ENCODE results near the gene USP9X. TPM values are rescaled to one million over a fixed set of nuclear protein-coding genes. Genes with fewer than 3 reads are reported as not detected.

Gene USP9X
- total and polyA plus RNA-seq, 2 experiments from 2014 or later, result 62.2 to 329 TPM

GRCh38 chrX:41209853-41210252, 124.6 kb downstream of the USP9X start:
- ATAC-seq, result no peak
- TF ChIP-seq CREB1 (CRISPR knock-in tag; IDR thresholded peaks at IDR 0.05; ENCODE audit: low read depth), result no peak
- no peak for TF ChIP-seq EZH2 (IDR thresholded peaks at IDR 0.05; ENCODE audit: low read depth, unreplicated experiment)
- no peak for TF ChIP-seq NANOG (IDR thresholded peaks at IDR 0.05; ENCODE audit: borderline replicate concordance)
- TF ChIP-seq EZH2phosphoT487 (IDR thresholded peaks at IDR 0.05; ENCODE audit: unreplicated experiment), result no peak
- no peak for TF ChIP-seq STAT1 (IDR thresholded peaks at IDR 0.05; ENCODE audit: unreplicated experiment)
- TF ChIP-seq REST (IDR thresholded peaks at IDR 0.05; ENCODE audit: unreplicated experiment), result no peak
- no peak for TF ChIP-seq CTCF (conservative IDR thresholded peaks at IDR 0.05; ENCODE audit: low read depth in 2 of 2)
- TF ChIP-seq JUNB (IDR thresholded peaks at IDR 0.05; ENCODE audit: unreplicated experiment), result no peak
- no peak for TF ChIP-seq ZNF331 (CRISPR knock-in tag; IDR thresholded peaks at IDR 0.05; ENCODE audit: low read depth)
- TF ChIP-seq POLR2AphosphoS5 (IDR thresholded peaks at IDR 0.05; ENCODE audit: low read depth), result no peak
- TF ChIP-seq ETS1 (IDR thresholded peaks at IDR 0.05), result no peak
- no peak for TF ChIP-seq ZNF114 (CRISPR knock-in tag; IDR thresholded peaks at IDR 0.05)
- no peak for TF ChIP-seq ZNF462 (CRISPR knock-in tag; IDR thresholded peaks at IDR 0.05)

More at GRCh38 chrX:41209853-41210252, 124.6 kb downstream of the USP9X start:
- H3K9me2 ChIP-seq (ENCODE audit: insufficient read depth), result no peaks in the 10 kb centered on the region
- no peak overlapping the region for H3K4me3 Mint-ChIP-seq
- H3K36me3 Mint-ChIP-seq (ENCODE audit: low read depth), result peaks cover 68% of the 10 kb centered on the region
- H3K36me3 ChIP-seq (ENCODE audit: insufficient read depth), result peaks cover 36% of the 10 kb centered on the region
- no peaks in the 10 kb centered on the region for H3K4me1 Mint-ChIP-seq
- H3K27ac Mint-ChIP-seq, result no peak overlapping the region
- peaks cover 6% of the 10 kb centered on the region for H3K27me3 Mint-ChIP-seq (ENCODE audit: insufficient read depth, low read depth, poor library complexity)
- no peak overlapping the region for H2AFZ ChIP-seq
- no peaks in the 10 kb centered on the region for H3K4me1 ChIP-seq (ENCODE audit: insufficient read depth)
- no peak overlapping the region for H3K27ac ChIP-seq (ENCODE audit: low read depth)
- H3K9me3 Mint-ChIP-seq, result no peaks in the 10 kb centered on the region
- no peak for DNase-seq (ENCODE audit: low spot score)
- no peaks in the 10 kb centered on the region for H3K27me3 ChIP-seq (ENCODE audit: insufficient read depth)
- H4K20me1 ChIP-seq (replicated peaks; ENCODE audit: insufficient read depth), result no peaks in the 10 kb centered on the region
- 0 out of 2 replicates have a peak, but pooled peaks cover 3% of the 10 kb centered on the region for H3F3A ChIP-seq (replicated peaks; ENCODE audit: low read depth)
- H3K79me2 ChIP-seq (replicated peaks; ENCODE audit: insufficient read depth), result 0 out of 2 replicates have a peak, but pooled peaks cover 4% of the 10 kb centered on the region
- H3K4me3 ChIP-seq, result no peak overlapping the region
- no peak overlapping the region for H3K4me2 ChIP-seq
